ENCODE data around the gene CEP72.

DNA sequence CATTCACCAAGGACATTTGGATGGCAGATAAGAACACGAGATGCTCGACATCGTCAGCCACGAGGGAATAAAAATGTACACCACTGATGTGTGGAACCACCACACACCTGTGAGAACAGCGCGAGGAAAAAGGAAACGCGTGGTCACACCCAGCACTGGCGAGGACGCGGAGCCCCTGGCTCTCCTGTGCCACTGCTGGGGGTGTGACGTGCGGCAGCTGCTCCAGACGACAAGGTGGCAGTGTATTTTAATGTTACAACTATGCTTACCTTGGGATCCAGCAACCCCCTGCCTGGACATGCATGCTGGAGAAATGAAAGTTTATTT lies 13.6 kb upstream of the CEP72 start:
- TF ChIP-seq, protein P1, sequence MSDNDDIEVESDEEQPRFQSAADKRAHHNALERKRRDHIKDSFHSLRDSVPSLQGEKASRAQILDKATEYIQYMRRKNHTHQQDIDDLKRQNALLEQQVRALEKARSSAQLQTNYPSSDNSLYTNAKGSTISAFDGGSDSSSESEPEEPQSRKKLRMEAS (IDR thresholded peaks at IDR 0.05; ENCODE audit: low read depth, low read length) = no peak
- TF ChIP-seq, protein P2, sequence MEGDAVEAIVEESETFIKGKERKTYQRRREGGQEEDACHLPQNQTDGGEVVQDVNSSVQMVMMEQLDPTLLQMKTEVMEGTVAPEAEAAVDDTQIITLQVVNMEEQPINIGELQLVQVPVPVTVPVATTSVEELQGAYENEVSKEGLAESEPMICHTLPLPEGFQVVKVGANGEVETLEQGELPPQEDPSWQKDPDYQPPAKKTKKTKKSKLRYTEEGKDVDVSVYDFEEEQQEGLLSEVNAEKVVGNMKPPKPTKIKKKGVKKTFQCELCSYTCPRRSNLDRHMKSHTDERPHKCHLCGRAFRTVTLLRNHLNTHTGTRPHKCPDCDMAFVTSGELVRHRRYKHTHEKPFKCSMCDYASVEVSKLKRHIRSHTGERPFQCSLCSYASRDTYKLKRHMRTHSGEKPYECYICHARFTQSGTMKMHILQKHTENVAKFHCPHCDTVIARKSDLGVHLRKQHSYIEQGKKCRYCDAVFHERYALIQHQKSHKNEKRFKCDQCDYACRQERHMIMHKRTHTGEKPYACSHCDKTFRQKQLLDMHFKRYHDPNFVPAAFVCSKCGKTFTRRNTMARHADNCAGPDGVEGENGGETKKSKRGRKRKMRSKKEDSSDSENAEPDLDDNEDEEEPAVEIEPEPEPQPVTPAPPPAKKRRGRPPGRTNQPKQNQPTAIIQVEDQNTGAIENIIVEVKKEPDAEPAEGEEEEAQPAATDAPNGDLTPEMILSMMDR (IDR thresholded peaks at IDR 0.05 in 2 of 3, conservative IDR thresholded peaks at IDR 0.05 in 1 of 3; ENCODE audit: control insufficient read depth in 2 of 3, extremely low read depth in 1 of 3, insufficient read depth in 1 of 3, low read depth in 3 of 3, low read length in 3 of 3) = no peak
- no peak for TF ChIP-seq RBBP5 (conservative IDR thresholded peaks at IDR 0.05)
- no peak for TF ChIP-seq POLR2AphosphoS5 (IDR thresholded peaks at IDR 0.05; ENCODE audit: low read length)
- TF ChIP-seq, protein P3, sequence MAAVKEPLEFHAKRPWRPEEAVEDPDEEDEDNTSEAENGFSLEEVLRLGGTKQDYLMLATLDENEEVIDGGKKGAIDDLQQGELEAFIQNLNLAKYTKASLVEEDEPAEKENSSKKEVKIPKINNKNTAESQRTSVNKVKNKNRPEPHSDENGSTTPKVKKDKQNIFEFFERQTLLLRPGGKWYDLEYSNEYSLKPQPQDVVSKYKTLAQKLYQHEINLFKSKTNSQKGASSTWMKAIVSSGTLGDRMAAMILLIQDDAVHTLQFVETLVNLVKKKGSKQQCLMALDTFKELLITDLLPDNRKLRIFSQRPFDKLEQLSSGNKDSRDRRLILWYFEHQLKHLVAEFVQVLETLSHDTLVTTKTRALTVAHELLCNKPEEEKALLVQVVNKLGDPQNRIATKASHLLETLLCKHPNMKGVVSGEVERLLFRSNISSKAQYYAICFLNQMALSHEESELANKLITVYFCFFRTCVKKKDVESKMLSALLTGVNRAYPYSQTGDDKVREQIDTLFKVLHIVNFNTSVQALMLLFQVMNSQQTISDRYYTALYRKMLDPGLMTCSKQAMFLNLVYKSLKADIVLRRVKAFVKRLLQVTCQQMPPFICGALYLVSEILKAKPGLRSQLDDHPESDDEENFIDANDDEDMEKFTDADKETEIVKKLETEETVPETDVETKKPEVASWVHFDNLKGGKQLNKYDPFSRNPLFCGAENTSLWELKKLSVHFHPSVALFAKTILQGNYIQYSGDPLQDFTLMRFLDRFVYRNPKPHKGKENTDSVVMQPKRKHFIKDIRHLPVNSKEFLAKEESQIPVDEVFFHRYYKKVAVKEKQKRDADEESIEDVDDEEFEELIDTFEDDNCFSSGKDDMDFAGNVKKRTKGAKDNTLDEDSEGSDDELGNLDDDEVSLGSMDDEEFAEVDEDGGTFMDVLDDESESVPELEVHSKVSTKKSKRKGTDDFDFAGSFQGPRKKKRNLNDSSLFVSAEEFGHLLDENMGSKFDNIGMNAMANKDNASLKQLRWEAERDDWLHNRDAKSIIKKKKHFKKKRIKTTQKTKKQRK (IDR thresholded peaks at IDR 0.05; ENCODE audit: low read depth, low read length) = no peak
- TF ChIP-seq HDAC6 (IDR thresholded peaks at IDR 0.05; ENCODE audit: unreplicated experiment) = no peak
- TF ChIP-seq, protein P4, sequence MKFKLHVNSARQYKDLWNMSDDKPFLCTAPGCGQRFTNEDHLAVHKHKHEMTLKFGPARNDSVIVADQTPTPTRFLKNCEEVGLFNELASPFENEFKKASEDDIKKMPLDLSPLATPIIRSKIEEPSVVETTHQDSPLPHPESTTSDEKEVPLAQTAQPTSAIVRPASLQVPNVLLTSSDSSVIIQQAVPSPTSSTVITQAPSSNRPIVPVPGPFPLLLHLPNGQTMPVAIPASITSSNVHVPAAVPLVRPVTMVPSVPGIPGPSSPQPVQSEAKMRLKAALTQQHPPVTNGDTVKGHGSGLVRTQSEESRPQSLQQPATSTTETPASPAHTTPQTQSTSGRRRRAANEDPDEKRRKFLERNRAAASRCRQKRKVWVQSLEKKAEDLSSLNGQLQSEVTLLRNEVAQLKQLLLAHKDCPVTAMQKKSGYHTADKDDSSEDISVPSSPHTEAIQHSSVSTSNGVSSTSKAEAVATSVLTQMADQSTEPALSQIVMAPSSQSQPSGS (IDR thresholded peaks at IDR 0.05; ENCODE audit: low read length) = no peak
- TF ChIP-seq EZH2 (IDR thresholded peaks at IDR 0.05; ENCODE audit: borderline replicate concordance, control insufficient read depth, low read depth, low read length) = no peak
- TF ChIP-seq SP1 (IDR thresholded peaks at IDR 0.05; ENCODE audit: low read depth, low read length) = no peak
- TF ChIP-seq, protein P5, sequence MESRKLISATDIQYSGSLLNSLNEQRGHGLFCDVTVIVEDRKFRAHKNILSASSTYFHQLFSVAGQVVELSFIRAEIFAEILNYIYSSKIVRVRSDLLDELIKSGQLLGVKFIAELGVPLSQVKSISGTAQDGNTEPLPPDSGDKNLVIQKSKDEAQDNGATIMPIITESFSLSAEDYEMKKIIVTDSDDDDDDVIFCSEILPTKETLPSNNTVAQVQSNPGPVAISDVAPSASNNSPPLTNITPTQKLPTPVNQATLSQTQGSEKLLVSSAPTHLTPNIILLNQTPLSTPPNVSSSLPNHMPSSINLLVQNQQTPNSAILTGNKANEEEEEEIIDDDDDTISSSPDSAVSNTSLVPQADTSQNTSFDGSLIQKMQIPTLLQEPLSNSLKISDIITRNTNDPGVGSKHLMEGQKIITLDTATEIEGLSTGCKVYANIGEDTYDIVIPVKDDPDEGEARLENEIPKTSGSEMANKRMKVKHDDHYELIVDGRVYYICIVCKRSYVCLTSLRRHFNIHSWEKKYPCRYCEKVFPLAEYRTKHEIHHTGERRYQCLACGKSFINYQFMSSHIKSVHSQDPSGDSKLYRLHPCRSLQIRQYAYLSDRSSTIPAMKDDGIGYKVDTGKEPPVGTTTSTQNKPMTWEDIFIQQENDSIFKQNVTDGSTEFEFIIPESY (IDR thresholded peaks at IDR 0.05) = no peak

Measured in GM12878 (cell line).